GM18870 (cell line): ENCODE data around the gene TECPR1.

Source experiments
- ATAC-seq: cut with Tn5 transposase; IDR thresholded peaks from one replicate; pipeline ENCODE4 v1.9.1; 2021; ENCODE audit warnings: moderate library complexity; ENCODE audit not compliant: unreplicated experiment

Gene TECPR1

DNA sequence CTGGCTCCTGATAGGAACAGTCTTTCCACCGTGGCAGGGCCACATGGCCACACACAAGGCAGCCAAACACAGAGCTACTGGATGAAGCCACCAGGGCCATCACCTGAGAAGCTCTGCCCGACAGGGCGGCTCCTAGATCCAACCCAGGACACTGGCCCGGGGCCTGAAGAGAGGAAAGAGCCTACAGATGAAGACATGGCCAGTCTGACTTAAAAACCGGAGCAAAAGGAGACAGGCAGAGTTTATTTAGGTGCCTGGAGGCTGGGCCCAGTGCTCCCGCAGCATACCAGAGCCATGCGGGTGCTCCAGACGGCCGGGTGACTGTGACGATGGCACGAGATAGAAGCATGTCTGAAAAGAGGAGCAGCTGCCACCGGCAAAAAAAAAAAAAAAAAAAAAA is 3.9 kb downstream of the TECPR1 start:
- ATAC-seq: no peak

DNA sequence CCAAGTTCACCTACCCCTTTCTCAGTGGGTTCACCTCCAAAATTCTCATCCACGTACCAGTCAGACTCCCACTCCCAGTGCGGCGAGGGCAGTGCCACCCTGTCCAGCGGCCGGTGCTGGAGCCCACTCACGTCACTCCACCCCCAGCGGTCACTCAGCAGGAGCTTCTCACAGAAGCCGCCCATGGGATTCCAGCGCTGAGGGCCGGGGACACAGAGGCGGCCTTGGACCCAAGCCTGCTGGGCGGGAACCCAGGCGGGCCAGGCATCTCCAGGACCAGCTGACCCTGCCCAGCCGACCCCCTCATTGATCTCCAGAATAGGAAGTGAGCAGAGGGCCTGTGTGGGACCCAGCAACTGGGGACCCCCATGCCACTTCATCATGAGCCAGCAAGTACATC is 7.2 kb downstream of the TECPR1 start:
- no peak for ATAC-seq

DNA sequence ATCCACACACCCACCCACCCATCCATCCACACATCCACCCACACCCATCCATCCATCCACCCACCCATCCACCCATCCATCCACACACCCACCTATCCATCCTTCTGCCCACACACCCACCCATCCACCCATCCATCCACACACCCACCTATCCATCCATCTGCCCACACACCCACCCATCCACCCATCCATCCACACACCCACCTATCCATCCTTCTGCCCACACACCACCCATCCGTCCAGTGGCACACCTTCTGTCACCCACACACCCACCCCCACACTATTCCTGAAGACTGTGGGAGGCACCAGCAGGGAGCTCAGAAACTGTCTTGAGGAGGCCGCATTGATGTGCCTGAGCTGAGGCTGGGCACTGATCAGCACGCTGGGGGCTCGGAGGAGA is 9.1 kb downstream of the TECPR1 start:
- ATAC-seq: no peak

DNA sequence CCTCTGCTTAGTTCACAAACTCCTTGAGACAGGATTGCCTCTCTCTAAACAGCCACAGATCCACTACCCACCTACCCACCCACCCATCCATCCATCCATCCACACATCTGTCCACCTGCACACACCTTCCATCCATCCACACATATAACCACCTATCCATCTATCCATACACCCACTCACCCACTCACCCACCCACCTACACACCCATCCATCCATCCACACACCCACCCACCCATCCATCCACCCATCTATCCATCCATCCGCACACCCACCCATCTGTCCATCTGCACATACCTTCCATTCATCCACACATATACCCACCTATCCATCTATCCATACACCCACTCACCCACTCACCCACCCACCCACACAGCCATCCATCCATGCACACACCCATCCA is 9.7 kb downstream of the TECPR1 start:
- no peak for ATAC-seq

DNA sequence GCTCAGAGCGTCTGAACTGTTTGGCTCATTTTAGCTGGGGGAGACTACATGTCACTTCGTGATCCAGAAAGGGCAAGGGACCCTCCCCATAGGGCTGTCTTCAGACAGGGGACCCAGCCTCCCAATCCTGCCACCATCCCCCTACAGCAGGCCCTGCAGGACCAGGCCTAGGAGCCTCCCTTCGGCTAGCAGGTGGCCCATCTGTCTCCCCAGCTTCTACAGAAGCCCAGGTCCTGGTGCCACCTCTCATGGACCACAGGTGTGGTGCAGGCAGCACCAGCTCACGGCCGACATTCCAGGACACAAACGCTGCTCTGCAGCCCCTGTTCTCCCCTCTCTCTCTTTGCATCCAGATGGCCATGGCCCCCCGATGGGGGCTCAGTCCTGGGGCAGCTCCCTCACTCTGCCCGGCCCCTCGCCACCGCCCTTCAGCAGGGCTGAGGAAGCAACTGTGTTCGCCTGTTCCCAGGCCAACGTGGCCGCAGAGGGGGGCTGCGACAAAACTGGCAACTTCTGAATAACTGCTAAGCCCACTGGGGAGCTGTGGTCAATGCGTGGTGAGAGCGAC is 10.3 kb downstream of the TECPR1 start:
- no peak for ATAC-seq

DNA sequence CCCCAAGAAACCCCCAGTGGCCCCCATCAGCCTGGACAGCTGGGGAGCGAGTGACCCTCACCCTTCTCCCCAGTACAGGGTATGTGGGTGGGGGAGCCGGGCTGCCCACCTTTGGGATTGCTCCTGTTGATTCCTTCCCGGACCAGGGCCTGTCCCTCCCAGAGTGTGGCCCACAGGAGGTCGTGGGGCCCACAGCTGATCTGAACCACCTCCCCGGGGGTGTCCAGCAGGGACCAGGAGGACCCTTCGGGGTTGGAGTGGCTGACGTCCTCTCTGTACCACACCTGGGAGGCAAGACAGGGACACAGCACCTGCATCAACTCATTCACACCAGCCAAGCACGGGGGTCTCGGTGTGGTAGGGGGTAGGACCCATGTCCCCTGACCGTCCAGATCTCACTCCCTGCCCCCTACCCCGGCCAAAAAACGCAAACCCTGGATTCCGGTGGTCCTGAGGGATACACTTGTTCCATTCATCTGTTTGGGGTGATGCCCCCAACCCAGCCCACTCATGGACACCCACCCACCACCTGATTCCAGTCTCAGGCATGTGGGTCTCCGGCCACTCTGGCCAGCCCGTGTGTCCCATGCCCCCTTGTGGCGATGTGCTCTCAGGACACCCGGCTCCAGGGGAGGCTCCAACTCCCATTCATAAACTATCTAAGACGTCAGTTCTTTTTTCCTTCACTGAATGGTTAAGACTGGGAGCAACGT is 10.9 kb downstream of the TECPR1 start:
- no peak for ATAC-seq

DNA sequence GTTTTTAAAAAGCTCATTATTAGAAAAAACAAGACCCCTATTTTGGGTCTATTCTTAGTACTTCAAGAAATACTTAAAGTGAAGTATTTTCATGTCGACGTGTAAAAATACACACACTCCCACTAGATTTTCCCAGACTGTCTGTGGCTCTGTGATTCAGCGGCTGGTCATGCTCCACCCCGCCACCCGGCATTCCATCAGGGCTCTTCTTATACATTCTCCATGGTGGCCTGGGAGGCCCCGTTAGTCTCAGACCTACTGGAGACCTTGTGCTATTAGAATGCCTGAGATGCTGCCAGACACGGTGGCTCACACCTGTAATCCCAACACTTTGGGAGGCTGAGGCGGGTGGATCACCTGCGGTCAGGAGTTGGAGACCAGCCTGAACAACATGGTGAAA is 13.1 kb downstream of the TECPR1 start:
- ATAC-seq: no peak

DNA sequence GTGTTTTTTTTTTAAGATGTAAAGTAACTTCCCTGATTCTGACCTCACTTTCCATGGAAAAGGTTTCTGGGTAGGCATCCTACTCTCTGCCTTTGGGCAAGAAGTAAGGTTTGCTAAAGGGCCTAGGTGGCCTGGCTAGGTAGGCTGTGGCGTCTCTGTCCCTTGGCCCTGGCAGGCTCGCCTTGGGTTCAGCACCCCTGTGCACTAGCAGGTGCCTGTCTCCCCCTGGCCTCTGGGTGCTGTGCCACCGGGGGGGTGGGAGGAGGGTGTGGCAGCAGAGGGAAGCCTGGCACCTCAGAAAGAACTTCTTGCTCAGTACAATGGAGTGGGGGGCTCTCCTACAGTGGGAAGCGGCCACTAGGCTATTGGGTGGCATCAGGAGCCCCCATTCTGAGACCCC is 14.0 kb downstream of the TECPR1 start:
- ATAC-seq: no peak

DNA sequence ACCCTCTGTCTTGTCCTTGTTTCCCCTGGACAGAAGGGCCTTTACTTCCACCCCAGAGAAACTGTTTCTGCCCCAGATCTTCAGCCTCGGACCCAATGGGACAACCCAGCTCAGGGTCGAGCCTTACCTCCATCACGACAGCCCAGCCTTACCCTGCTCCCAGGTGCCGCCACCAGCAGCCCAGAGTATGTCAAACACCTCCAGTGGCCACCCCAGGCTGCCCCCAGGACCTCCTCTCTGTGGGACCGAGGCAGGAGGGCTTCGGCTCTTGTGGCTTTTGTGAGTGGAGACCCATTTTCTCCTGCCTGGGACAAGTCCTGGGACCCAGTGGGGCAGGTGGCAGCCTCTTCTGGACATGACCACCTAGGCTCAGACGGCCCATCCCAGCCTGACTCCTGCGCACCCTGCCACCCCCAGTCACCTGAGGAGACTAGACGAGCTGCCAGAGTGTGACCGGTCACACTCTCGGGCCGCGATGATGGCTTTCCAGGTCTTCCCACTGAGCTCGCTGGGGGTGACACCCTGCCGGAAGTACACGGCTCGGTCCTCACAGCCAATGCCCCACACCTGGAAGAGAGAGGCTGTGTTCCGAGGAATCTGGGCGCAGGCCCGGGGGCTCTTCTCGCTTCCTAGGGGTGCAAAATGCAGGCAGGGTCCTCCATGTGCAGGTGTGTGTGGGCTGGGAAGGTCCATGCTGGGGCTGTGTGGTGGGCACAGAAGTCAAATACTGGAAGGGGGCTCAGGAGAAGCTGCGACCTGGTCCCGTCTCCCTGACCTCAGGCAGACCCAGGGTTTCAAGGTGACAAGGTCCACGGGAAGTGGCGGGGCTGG is 15.5 kb downstream of the TECPR1 start:
- ATAC-seq: no peak

DNA sequence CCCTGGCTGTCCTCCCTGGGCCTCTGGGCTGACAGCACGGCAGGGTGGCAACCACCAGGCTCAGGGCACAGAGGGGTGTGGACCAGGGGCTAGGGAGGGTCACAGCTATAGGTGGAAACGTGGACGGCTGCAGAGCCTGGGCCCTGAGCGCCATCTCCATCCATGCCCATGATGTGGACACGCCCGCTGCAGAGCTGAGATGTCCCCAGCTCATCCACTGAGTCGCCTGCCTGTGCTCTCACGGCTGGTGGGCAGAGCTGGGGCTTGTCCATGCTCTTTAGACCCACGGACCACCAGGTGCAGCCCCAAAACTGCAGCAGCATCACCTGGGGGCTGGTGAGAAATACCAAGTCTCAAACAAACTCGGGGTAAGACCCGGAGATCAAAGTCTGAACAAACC is 16.1 kb downstream of the TECPR1 start:
- ATAC-seq: no peak

DNA sequence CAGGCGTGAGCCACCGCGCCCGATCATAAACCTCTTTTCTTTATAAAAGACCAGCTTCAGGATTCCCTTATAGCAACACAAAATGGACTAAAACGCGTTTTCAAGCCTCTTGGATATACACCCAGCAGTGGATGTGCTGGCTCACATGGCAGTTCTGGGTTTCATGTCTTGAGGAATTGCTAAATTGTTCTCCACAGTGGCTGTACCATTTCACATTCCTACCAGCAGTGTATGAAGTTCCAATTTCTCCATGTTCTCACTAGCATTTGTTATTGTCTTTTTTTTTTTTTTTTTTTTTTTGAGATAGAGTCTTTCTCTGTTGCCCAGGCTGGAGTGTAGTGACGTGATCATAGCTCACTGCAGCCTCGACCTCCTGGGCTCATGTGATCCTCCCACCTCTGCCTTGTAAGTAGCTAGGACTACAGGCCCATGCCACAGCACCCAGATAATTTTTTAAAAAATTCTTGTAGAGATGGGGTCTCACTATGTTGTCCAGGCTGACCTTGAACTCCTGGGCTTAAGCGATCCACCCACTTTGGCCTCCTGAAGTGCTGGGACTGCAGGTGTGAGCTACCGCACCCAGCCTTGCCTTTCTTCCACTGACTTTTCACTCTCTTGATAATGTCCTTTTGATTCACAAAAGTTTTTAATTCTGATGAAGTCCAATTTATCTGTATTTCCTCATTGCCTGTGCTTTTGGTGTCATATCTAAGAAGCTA is 17.4 kb downstream of the TECPR1 start:
- no peak for ATAC-seq

DNA sequence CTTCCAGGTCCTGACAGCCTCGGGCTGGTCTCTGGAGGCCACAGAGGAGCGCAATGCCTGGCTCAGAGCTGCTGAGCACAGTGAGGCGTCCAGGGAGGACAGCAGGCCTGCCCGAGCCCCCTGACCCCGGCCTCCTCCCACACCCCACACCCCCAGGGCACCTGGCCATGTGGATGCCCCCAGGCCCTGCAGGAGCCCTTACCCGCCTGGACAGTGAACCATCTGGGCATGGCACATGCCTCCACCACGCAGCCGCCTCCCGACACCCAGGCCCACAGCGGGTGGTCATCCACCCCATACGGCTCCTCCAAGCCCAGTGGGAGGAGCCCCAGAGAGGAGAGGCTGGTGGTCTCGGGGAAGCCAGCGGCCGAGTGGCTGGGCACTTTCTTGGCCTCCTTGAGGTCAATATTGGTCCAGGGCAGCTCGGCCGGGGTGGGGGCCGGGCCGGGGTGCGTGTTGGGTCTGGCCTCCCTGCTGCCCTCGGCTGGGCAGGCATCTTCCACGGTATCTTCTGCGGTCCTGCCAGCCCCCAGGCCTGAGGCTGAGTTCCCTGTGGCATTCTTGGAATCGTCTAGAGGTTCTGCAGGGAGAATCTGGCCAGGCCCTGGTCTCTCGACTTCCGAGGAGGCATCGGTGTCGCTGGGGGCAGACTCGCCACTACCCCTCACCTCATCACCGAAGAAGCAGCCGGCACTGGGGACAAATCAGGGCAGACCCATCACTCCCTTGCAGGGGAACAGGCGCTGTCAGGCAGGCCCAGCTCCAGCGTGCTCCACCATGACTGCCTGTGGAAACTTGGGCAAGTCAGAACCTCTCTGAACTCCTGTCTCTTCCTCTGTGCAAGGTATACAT is 18.6 kb downstream of the TECPR1 start:
- no peak for ATAC-seq

DNA sequence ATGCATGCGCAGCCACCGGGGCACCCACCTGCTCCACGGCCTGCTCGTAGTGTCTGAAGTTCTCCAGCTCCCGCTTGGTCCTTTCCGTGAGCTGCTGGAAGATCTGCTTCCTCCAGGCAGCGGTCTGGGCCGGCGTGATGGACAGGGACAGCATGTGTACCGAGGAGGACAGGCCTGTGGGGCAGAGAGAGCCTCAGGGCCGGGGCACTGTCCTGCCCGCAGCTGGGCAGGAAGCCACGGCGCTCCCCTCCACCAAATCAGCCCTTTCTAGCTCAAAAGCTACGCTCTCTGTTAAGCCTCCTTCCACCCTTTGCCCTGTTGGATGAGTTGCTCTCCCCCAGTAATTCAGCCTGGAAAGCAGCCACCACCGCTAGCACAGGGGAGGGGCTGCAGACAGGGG is 19.2 kb downstream of the TECPR1 start:
- no peak for ATAC-seq

DNA sequence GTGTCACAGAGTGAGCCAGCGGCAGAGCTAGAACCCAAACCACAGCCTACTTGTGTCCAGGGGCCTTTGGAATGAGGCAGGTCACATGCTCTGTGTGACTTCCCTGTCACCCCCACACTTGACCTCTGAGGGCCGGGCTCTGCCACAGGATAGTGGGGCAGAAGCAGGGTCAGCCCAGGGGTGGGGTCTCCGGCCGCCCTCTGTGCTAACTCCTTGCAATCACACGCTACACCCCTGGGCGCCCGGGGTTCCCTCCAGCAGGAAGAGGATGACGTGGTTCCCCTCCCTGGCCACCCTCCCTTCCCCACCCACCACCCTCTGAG is 19.8 kb downstream of the TECPR1 start:
- no peak for ATAC-seq

DNA sequence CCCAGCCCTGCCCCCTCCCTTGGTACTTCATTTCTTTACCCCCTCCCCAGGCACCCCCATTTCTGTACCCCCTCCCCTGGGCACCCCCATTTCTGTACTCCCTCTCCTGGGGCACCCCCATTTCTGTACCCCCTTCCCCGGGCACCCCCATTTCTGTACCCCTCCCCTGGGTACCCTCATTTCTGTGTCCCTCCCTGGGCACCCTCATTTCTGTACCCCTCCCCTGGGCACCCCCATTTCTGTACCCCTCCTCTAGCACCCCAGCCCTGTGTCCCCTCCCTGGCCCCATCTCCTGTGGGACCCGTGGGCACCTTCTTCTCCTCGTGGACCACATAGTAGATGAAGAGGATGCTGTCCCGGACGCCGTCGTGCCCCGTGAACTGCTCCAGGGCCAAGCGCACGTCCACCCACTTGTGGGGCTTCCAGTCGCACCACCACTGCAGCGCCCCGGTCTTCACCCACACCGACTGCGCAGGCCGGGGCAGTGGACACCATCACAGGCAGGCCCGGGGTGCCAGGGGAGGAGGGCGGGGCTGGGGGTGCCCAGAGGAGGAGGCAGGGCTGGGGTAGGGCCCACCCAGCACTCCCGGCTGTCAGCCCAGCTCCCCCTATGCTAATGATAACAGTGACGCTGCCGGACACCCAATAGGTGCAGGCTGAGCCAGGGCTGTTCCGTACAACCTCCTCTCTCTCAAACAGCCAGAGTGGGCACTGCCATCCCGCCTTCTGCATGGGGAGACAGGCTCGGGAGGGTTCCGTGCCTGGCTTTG is 20.4 kb downstream of the TECPR1 start:
- no peak for ATAC-seq

DNA sequence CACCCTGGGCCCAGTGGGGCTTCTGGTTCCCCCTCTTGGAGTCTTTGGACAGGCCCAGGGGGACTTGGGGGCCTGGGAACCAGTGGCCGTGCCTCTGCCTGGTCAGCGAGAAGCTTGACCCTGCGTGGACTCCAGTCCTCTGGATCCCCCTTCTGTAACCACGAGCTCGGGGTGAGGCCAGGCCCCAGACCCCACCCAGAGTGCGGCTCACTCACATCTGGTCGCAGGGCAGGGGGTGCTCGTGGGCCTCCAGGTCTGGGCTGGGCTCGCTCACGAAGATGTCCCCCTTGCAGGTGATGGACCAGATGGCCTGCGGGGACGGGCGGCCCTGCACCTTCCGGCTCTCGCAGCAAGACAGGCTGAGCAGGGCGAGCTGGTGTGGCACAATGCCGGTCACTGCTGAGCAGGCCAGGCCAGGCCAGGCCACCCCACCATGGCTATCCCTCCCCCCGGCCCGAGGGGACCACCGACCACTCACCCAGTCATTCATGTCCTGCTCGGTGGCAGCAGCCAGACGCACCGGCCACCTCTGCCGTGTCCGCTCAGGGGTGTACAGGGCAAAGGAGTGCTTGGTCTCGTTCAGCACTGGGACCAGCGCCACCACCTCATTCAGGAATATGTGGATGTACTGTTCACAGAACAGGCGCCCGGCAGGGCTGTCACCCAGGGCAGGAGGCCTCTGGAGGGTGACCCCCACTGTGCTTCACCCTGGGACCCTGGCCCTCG is 21.1 kb downstream of the TECPR1 start:
- no peak for ATAC-seq

DNA sequence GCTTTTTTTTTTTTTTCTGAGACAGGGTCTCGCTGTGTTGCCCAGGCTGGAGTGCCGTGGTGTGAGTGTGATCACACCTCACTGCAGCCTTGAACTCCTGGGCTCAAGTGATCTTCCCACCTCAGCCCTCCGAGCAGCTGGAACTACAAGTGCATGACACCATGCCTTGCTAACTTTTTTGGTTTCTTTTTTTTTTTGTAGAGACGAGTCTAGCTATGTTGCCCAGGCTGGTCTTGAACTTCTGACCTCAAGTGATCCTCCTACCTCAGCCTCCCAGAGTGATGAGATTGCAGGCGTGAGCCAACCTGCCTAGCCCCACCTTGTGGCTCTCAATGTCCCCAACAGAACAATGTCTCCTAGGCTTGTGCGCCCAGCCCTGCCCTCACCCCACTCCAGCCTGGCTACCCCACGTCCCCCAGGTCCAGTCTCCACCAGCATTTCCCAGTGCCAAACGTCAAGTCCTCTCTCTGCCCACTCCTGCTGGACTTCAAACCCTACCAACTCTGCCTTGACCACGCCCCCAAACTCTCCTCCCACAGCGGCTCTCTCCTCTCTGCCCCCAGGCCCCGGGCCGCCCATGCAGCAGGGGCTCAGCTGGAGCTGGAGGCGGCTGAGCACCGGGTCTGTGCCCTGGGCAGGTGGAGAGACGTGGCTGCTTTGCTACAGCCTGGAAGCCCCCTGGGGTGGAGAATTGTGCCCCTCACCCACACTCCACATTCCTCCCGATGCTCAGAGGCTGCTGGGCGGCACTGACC is 21.9 kb downstream of the TECPR1 start:
- ATAC-seq: no peak

DNA sequence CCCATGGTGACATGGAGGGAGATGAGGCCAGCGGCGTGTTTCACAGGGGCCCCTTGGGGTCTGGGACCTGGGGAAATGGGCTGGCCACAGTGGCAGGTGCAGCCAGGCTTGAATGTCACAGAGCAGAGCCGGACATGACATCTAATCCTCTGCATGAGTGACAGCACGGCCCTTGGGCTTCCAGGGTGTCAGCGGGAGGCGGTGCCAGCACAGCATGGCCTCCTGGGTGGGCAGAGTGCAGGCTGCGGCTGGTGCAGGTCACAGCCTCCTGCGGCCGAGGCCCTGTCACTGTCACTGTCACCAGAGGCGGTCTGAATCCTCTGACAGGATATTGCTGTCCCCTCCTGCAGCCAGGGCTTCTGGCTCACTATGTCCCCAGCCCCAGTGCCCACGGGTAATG is 22.6 kb downstream of the TECPR1 start:
- ATAC-seq: no peak

DNA sequence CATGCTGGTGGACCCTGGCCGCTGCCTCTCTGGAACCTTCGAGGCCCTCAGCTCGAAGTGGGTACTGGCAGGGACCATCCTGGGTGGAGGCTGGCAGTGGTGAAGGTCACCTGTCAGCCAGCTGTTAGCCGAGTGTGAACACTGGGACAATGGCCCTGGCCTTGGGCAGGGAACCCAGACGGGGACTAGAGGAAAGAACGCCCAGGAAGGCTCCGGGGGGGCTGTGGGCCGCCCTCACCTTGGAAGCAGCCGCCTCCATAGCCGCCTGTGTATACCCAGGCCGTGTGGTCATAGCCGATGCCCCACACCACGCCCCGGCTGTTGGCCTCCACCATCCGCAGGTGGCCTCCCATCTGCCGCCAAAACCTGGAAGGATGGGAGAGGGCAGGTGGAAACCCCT is 23.2 kb downstream of the TECPR1 start:
- ATAC-seq: no peak
